ENCODE measurements around the gene TGM1. TPM values are rescaled to one million over a fixed set of nuclear protein-coding genes. Genes with fewer than 3 reads are reported as not detected.
"Not testable (repeated sequence)": the region's sequence is repeated elsewhere in the genome, so short reads cannot be mapped to it uniquely, and the experiment has no call there.

The TGM1 gene
- polyA plus RNA-seq, 10 donors: 0.82 to 3.9 (median 1.3) TPM

GRCh38 chr14:24207104-24207551 is 55.8 kb downstream of the TGM1 start:
- no peak for DNase-seq

GRCh38 chr14:24206260-24207103 is 56.5 kb downstream of the TGM1 start:
- no peak for DNase-seq

GRCh38 chr14:24204163-24205146 is 58.5 kb downstream of the TGM1 start:
- DNase-seq: no peak

- not testable (repeated sequence) for DNase-seq
Measured at GRCh38 chr14:24203249-24203886, 59.6 kb downstream of the TGM1 start.

GRCh38 chr14:24202538-24202937 is 60.4 kb downstream of the TGM1 start:
- not testable (repeated sequence) for DNase-seq

Other genes with a start within 250 kb of the TGM1 start
- gene CARMIL3, start 211.2 kb downstream of the TGM1 start, polyA plus RNA-seq (ENCODE audit: insufficient read length in 10 of 10): under 1 TPM; 0.09 to 0.50 (median 0.17) TPM
- under 1 TPM in 1 of 10 donors, not detected in 9; 0.07 TPM for gene CPNE6, start 191.6 kb downstream of the TGM1 start, polyA plus RNA-seq (ENCODE audit: insufficient read length in 10 of 10)
- gene PCK2, start 168.9 kb downstream of the TGM1 start, polyA plus RNA-seq (ENCODE audit: insufficient read length in 10 of 10): 1 to 10 TPM; 2.8 to 6.0 (median 3.5) TPM
- 10 to 100 TPM; 35.0 to 45.0 (median 38.1) TPM for gene DCAF11, start 148.4 kb downstream of the TGM1 start, polyA plus RNA-seq (ENCODE audit: insufficient read length in 10 of 10)
- gene NRL, start 148.2 kb downstream of the TGM1 start, polyA plus RNA-seq (ENCODE audit: insufficient read length in 10 of 10): 1 to 10 TPM in 9 of 10 donors, under 1 TPM in 1; 0.98 to 1.6 (median 1.2) TPM
- gene FITM1, start 132.5 kb downstream of the TGM1 start, polyA plus RNA-seq (ENCODE audit: insufficient read length in 10 of 10): 100 to 1,000 TPM in 8 of 10 donors, 10 to 100 TPM in 2; 68.5 to 142 (median 118) TPM
- gene PSME1, start 127.0 kb downstream of the TGM1 start, polyA plus RNA-seq (ENCODE audit: insufficient read length in 10 of 10): 100 to 1,000 TPM in 8 of 10 donors, 10 to 100 TPM in 2; 96.2 to 122 (median 112) TPM
- 10 to 100 TPM; 19.1 to 30.8 (median 26.9) TPM for gene EMC9, start 121.6 kb downstream of the TGM1 start, polyA plus RNA-seq (ENCODE audit: insufficient read length in 10 of 10)
- 10 to 100 TPM; 72.7 to 96.7 (median 84.4) TPM for gene PSME2, start 116.6 kb downstream of the TGM1 start, polyA plus RNA-seq (ENCODE audit: insufficient read length in 10 of 10)
- 10 to 100 TPM; 26.5 to 46.0 (median 33.1) TPM for gene RNF31, start 115.7 kb downstream of the TGM1 start, polyA plus RNA-seq (ENCODE audit: insufficient read length in 10 of 10)
- gene IRF9, start 101.9 kb downstream of the TGM1 start, polyA plus RNA-seq (ENCODE audit: insufficient read length in 10 of 10): 10 to 100 TPM; 23.8 to 36.0 (median 28.2) TPM
- gene REC8, start 91.1 kb downstream of the TGM1 start, polyA plus RNA-seq (ENCODE audit: insufficient read length in 10 of 10): 10 to 100 TPM in 6 of 10 donors, 1 to 10 TPM in 4; 5.7 to 11.6 (median 10.7) TPM
- gene IPO4, start 74.4 kb downstream of the TGM1 start, polyA plus RNA-seq (ENCODE audit: insufficient read length in 10 of 10): 10 to 100 TPM; 21.5 to 31.8 (median 26.6) TPM
- gene TM9SF1, start 67.7 kb downstream of the TGM1 start, polyA plus RNA-seq (ENCODE audit: insufficient read length in 10 of 10): 10 to 100 TPM; 11.2 to 25.1 (median 17.6) TPM
- gene TSSK4, start 57.5 kb downstream of the TGM1 start, polyA plus RNA-seq (ENCODE audit: insufficient read length in 10 of 10): 1 to 10 TPM; 1.8 to 8.7 (median 2.8) TPM
- 10 to 100 TPM; 26.0 to 44.1 (median 34.5) TPM for gene CHMP4A, start 49.7 kb downstream of the TGM1 start, polyA plus RNA-seq (ENCODE audit: insufficient read length in 10 of 10)
- 10 to 100 TPM in 1 of 10 donors, 1 to 10 TPM in 9; 6.1 to 10.2 (median 8.0) TPM for gene MDP1, start 47.1 kb downstream of the TGM1 start, polyA plus RNA-seq (ENCODE audit: insufficient read length in 10 of 10)
- 100 to 1,000 TPM; 168 to 226 (median 186) TPM for gene NEDD8, start 30.8 kb downstream of the TGM1 start, polyA plus RNA-seq (ENCODE audit: insufficient read length in 10 of 10)
- gene GMPR2, start 30.2 kb downstream of the TGM1 start, polyA plus RNA-seq (ENCODE audit: insufficient read length in 10 of 10): 10 to 100 TPM; 41.5 to 57.6 (median 50.7) TPM
- 10 to 100 TPM; 33.5 to 43.0 (median 41.5) TPM for gene TINF2, start 20.6 kb downstream of the TGM1 start, polyA plus RNA-seq (ENCODE audit: insufficient read length in 10 of 10)
- 10 to 100 TPM in 9 of 10 donors, 1 to 10 TPM in 1; 10.0 to 20.1 (median 13.3) TPM for gene RABGGTA, start 8.4 kb upstream of the TGM1 start, polyA plus RNA-seq (ENCODE audit: insufficient read length in 10 of 10)
- gene DHRS1, start 36.6 kb upstream of the TGM1 start, polyA plus RNA-seq (ENCODE audit: insufficient read length in 10 of 10): 10 to 100 TPM; 10.9 to 21.2 (median 17.0) TPM
- 10 to 100 TPM; 18.6 to 24.6 (median 20.0) TPM for gene NOP9, start 36.7 kb upstream of the TGM1 start, polyA plus RNA-seq (ENCODE audit: insufficient read length in 10 of 10)
- gene CIDEB, start 44.8 kb upstream of the TGM1 start, polyA plus RNA-seq (ENCODE audit: insufficient read length in 10 of 10): 10 to 100 TPM in 7 of 10 donors, 1 to 10 TPM in 3; 8.3 to 15.5 (median 12.0) TPM
- 1 to 10 TPM; 1.4 to 3.4 (median 2.7) TPM for gene LTB4R2, start 47.0 kb upstream of the TGM1 start, polyA plus RNA-seq (ENCODE audit: insufficient read length in 10 of 10)
- gene LTB4R, start 48.3 kb upstream of the TGM1 start, polyA plus RNA-seq (ENCODE audit: insufficient read length in 10 of 10): 1 to 10 TPM; 2.2 to 6.7 (median 3.6) TPM
- gene ADCY4, start 71.9 kb upstream of the TGM1 start, polyA plus RNA-seq (ENCODE audit: insufficient read length in 10 of 10): 10 to 100 TPM in 6 of 10 donors, 1 to 10 TPM in 4; 8.5 to 23.7 (median 14.3) TPM
- gene RIPK3, start 76.8 kb upstream of the TGM1 start, polyA plus RNA-seq (ENCODE audit: insufficient read length in 10 of 10): 1 to 10 TPM in 8 of 10 donors, under 1 TPM in 2; 0.78 to 2.3 (median 1.8) TPM
- gene NFATC4, start 105.0 kb upstream of the TGM1 start, polyA plus RNA-seq (ENCODE audit: insufficient read length in 10 of 10): 10 to 100 TPM; 34.0 to 69.3 (median 44.5) TPM
- 10 to 100 TPM; 23.9 to 40.6 (median 29.1) TPM for gene NYNRIN, start 135.8 kb upstream of the TGM1 start, polyA plus RNA-seq (ENCODE audit: insufficient read length in 10 of 10)
- gene CBLN3, start 166.5 kb upstream of the TGM1 start, polyA plus RNA-seq (ENCODE audit: insufficient read length in 10 of 10): 1 to 10 TPM; 1.4 to 3.4 (median 2.0) TPM
- gene KHNYN, start 166.8 kb upstream of the TGM1 start, polyA plus RNA-seq (ENCODE audit: insufficient read length in 10 of 10): 10 to 100 TPM; 29.0 to 41.0 (median 34.7) TPM
- gene SDR39U1, start 179.6 kb upstream of the TGM1 start, polyA plus RNA-seq (ENCODE audit: insufficient read length in 10 of 10): 10 to 100 TPM; 36.4 to 55.6 (median 47.6) TPM
- under 1 TPM in 2 of 10 donors, not detected in 8; 0.14 to 0.34 TPM for gene CMA1, start 245.1 kb upstream of the TGM1 start, polyA plus RNA-seq (ENCODE audit: insufficient read length in 10 of 10)